NT2/D1 (cell line): ENCODE data around the gene PPP1R36.

Experiments
- DNase-seq: peaks from one replicate; pipeline ENCODE4 v3.0.0-alpha.2; 2011; ENCODE audit warnings: low read depth, low spot score
- H3K27me3 ChIP-seq: 2 replicates; pipeline ENCODE4 v1.6.0; 2011; ENCODE audit warnings: mild to moderate bottlenecking; ENCODE audit not compliant: insufficient read length, insufficient read depth
- H3K36me3 ChIP-seq: 2 replicates; pipeline ENCODE4 v1.6.1; 2011; ENCODE audit warnings: mild to moderate bottlenecking, low read length, mixed read lengths; ENCODE audit not compliant: insufficient read depth, insufficient read length
- H3K4me1 ChIP-seq: 2 replicates; pipeline ENCODE4 v1.5.1; 2011; ENCODE audit not compliant: insufficient read depth, insufficient read length
- H3K4me3 ChIP-seq: 2 replicates; pipeline ENCODE4 v1.5.1; 2011; ENCODE audit warnings: low read depth; ENCODE audit not compliant: insufficient read length
- H3K9ac ChIP-seq: 2 replicates; pipeline ENCODE4 v1.6.0; 2011; ENCODE audit warnings: low read depth; ENCODE audit not compliant: insufficient read length
- H3K9me3 ChIP-seq: 2 replicates; pipeline ENCODE4 v1.5.1; 2011; ENCODE audit warnings: mild to moderate bottlenecking, low read length; ENCODE audit not compliant: insufficient read depth
- SUZ12 ChIP-seq: IDR thresholded peaks from 2 replicates; pipeline ENCODE4 v1.6.1; 2011; ENCODE audit not compliant: insufficient read length, insufficient read depth; ENCODE audit errors: extremely low read depth
- YY1 ChIP-seq: IDR thresholded peaks from 2 replicates; pipeline ENCODE4 v1.6.1; 2011; ENCODE audit not compliant: insufficient read length, insufficient read depth
- ZNF274 ChIP-seq: IDR thresholded peaks from 2 replicates; pipeline ENCODE4 v1.6.1; 2011; ENCODE audit warnings: mild to moderate bottlenecking, low read depth, low read length

Gene PPP1R36

GRCh38 chr14:64549791-64550620 is at the start of gene PPP1R36:
TSS of gene PPP1R36 (plus strand) at chr14:64549961. CDS start at chr14:64549998, 37 bp downstream.
- Histone ChIP-seq H3K9me3 (no peaks in the 10 kb centered on the region), H3K27me3 (peaks cover 35% of the 10 kb centered on the region), H3K4me1 (no peaks in the 10 kb centered on the region), H3K36me3 (no peaks in the 10 kb centered on the region), H3K9ac (peak within 1 kb of the TSS; percentile 61), H3K4me3 (peak within 1 kb of the TSS; percentile 34)
- DNase-seq, result no peak
- no peak for TF ChIP-seq SUZ12
- TF ChIP-seq ZNF274, result no peak
- no peak for TF ChIP-seq YY1

GRCh38 chr14:64500088-64500487 is 49.7 kb upstream of the PPP1R36 start:
- H3K4me3 ChIP-seq, result no peak overlapping the region
- H3K27me3 ChIP-seq, result no peaks in the 10 kb centered on the region
- TF ChIP-seq ZNF274 (no peak), YY1 (no peak), SUZ12 (no peak)
- DNase-seq, result no peak
- no peaks in the 10 kb centered on the region for H3K9me3 ChIP-seq
- no peak overlapping the region for H3K9ac ChIP-seq
- H3K4me1 ChIP-seq, result no peaks in the 10 kb centered on the region
- peaks cover 25% of the 10 kb centered on the region for H3K36me3 ChIP-seq

GRCh38 chr14:64501411-64502171 is 48.2 kb upstream of the PPP1R36 start:
- Histone ChIP-seq H3K27me3 (no peaks in the 10 kb centered on the region), H3K9me3 (no peaks in the 10 kb centered on the region), H3K9ac (peak overlapping the region; percentile 53), H3K36me3 (peaks cover 19% of the 10 kb centered on the region), H3K4me3 (no peak overlapping the region), H3K4me1 (no peaks in the 10 kb centered on the region)
- TF ChIP-seq ZNF274 (no peak), SUZ12 (no peak), YY1 (no peak)
- no peak for DNase-seq

GRCh38 chr14:64502456-64502855 is 47.3 kb upstream of the PPP1R36 start:
- no peak for DNase-seq
- peak overlapping the region; percentile 95 for H3K9ac ChIP-seq
- peaks cover 13% of the 10 kb centered on the region for H3K36me3 ChIP-seq
- no peak for TF ChIP-seq YY1
- no peak for TF ChIP-seq ZNF274
- no peak for TF ChIP-seq SUZ12
- no peaks in the 10 kb centered on the region for H3K27me3 ChIP-seq
- H3K4me1 ChIP-seq, result no peaks in the 10 kb centered on the region
- no peaks in the 10 kb centered on the region for H3K9me3 ChIP-seq
- H3K4me3 ChIP-seq, result peak overlapping the region; percentile 85

- no peaks in the 10 kb centered on the region for H3K4me1 ChIP-seq
- peak overlapping the region; percentile 85 for H3K4me3 ChIP-seq
- TF ChIP-seq SUZ12, result no peak
- no peak for TF ChIP-seq ZNF274
- no peak for TF ChIP-seq YY1
- H3K36me3 ChIP-seq, result peaks cover 8% of the 10 kb centered on the region
- DNase-seq, result no peak
- H3K9ac ChIP-seq, result peak overlapping the region; percentile 95
- no peaks in the 10 kb centered on the region for H3K27me3 ChIP-seq
- H3K9me3 ChIP-seq, result no peaks in the 10 kb centered on the region
Observed at GRCh38 chr14:64502887-64503433, 46.8 kb upstream of the PPP1R36 start.

GRCh38 chr14:64503434-64504309 is 46.1 kb upstream of the PPP1R36 start, which contains the start of gene ZBTB25:
TSS of gene ZBTB25 (minus strand) at chr14:64503838. CDS start at chr14:64490533, 13,305 bp downstream.
- H3K9me3 ChIP-seq, result no peaks in the 10 kb centered on the region
- peaks cover 6% of the 10 kb centered on the region for H3K36me3 ChIP-seq
- peak; percentile 82 for DNase-seq
- peak within 1 kb of the TSS; percentile 95 for H3K9ac ChIP-seq
- H3K4me3 ChIP-seq, result peak within 1 kb of the TSS; percentile 85
- no peaks in the 10 kb centered on the region for H3K4me1 ChIP-seq
- no peak for TF ChIP-seq ZNF274
- TF ChIP-seq YY1, result no peak
- no peak for TF ChIP-seq SUZ12
- no peaks in the 10 kb centered on the region for H3K27me3 ChIP-seq
